MCF 10A (cell line): ENCODE measurements around the gene FSTL3. TPM values are rescaled to one million over a fixed set of nuclear protein-coding genes. Genes with fewer than 3 reads are reported as not detected.

Source experiments
- BruUV-seq: library from RNA; stranded (reverse); fragments of 400-500 nt; replicated peaks from 2 replicates; lab custom pipeline; 2021; lab: Mats Ljungman, UMichigan
- CTCF ChIA-PET: fragments of 300-600 bp; sonication (Branson Sonifier 250); formaldehyde crosslinking; extraction: SDS; loops from one replicate; lab custom pipeline; 2021; ENCODE audit warnings: antibody characterized with exemption, inconsistent platforms; lab: Yijun Ruan, JAX
- POLR2A ChIA-PET: fragments of 300-600, 350-650 bp; sonication (Branson Sonifier 250); formaldehyde crosslinking; extraction: SDS; loops from one replicate; lab custom pipeline; 2020; ENCODE audit warnings: antibody characterized with exemption, inconsistent platforms; lab: Yijun Ruan, JAX
- DNase-seq: peaks from one replicate; pipeline ENCODE4 v3.0.0-alpha.2; 2018; ENCODE audit not compliant: unreplicated experiment
- H3K27ac Mint-ChIP-seq: one replicate; pipeline ENCODE4 v1.8.0; 2022; ENCODE audit warnings: mild to moderate bottlenecking, low read depth, mixed read lengths; ENCODE audit not compliant: unreplicated experiment
- H3K27me3 Mint-ChIP-seq: one replicate; pipeline ENCODE4 v1.8.0; 2022; ENCODE audit warnings: mixed read lengths; ENCODE audit not compliant: insufficient read depth, unreplicated experiment
- H3K36me3 Mint-ChIP-seq: one replicate; pipeline ENCODE4 v1.8.0; 2022; ENCODE audit warnings: mild to moderate bottlenecking, moderate library complexity, mixed read lengths; ENCODE audit not compliant: insufficient read depth, unreplicated experiment
- H3K4me1 Mint-ChIP-seq: one replicate; pipeline ENCODE4 v1.8.0; 2022; ENCODE audit warnings: mixed read lengths; ENCODE audit not compliant: insufficient read depth, unreplicated experiment
- H3K4me3 Mint-ChIP-seq: one replicate; pipeline ENCODE4 v1.8.0; 2022; ENCODE audit warnings: mild to moderate bottlenecking, moderate library complexity, mixed read lengths; ENCODE audit not compliant: unreplicated experiment
- H3K9me3 Mint-ChIP-seq: one replicate; pipeline ENCODE4 v1.8.0; 2022; ENCODE audit warnings: mixed read lengths; ENCODE audit not compliant: unreplicated experiment
- intact Hi-C: fragments of 100-400 bp; cut with micrococcal nuclease; formaldehyde crosslinking; loops from 2 replicates; pipeline ENCODE4 v1.14.1; 2022
- total RNA-seq: library from RNA; stranded (reverse); gene quantifications from 2 replicates; pipeline ENCODE4 v1.2.3, GENCODE V29; 2022
- TF ChIP-seq, protein P1 (sequence below): fragments of 200-600 bp; IDR thresholded peaks from one replicate; pipeline ENCODE4 v1.8.0; 2022; ENCODE audit warnings: antibody characterized with exemption, mild to moderate bottlenecking; ENCODE audit not compliant: unreplicated experiment

The FSTL3 gene
- total RNA-seq, 1 experiment from 2014 or later, result 183 TPM

DNA sequence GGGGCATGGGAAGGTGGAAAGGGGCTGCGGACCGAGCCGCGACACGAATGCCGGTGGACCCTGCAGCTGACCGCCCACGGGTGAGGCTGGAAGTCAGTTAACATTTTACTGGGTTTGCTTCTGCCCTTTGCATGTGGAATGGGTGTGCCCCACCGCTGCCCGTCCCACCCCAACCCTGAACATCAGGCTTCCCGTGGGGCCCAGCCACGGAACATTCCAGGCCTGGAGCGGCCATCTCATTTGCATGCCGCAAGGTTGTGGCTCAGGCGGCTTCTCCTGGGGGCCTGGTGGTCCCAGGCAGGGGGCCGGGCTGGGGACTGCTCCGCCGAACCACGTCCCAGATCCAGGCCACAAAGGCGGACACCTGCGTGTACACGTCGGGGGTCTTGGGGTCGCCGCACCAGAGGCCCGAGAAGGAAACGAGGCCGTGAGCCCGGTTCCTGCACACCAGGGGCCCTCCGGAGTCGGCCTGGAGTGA lies 9.3 kb downstream of the FSTL3 start:
- POLR2A ChIA-PET, result interaction anchor here (0.6 kb wide), 1 partner anchor 14 kb away, joined by 3 read pairs; no protein-coding TSS in a partner anchor
- CTCF ChIA-PET, result interaction anchor here (0.6 to 1.3 kb wide), 4 partner anchors 22 to 236 kb away, joined by 3 to 4 read pairs (median 3); no protein-coding TSS in a partner anchor
- no peak for DNase-seq
- no peaks in the 10 kb centered on the region for H3K9me3 Mint-ChIP-seq
- BruUV-seq, result no TSS peak
- peaks cover 58% of the 10 kb centered on the region for H3K36me3 Mint-ChIP-seq
- TF ChIP-seq, protein P1, sequence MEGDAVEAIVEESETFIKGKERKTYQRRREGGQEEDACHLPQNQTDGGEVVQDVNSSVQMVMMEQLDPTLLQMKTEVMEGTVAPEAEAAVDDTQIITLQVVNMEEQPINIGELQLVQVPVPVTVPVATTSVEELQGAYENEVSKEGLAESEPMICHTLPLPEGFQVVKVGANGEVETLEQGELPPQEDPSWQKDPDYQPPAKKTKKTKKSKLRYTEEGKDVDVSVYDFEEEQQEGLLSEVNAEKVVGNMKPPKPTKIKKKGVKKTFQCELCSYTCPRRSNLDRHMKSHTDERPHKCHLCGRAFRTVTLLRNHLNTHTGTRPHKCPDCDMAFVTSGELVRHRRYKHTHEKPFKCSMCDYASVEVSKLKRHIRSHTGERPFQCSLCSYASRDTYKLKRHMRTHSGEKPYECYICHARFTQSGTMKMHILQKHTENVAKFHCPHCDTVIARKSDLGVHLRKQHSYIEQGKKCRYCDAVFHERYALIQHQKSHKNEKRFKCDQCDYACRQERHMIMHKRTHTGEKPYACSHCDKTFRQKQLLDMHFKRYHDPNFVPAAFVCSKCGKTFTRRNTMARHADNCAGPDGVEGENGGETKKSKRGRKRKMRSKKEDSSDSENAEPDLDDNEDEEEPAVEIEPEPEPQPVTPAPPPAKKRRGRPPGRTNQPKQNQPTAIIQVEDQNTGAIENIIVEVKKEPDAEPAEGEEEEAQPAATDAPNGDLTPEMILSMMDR, result no peak
- H3K4me1 Mint-ChIP-seq, result peaks cover 7% of the 10 kb centered on the region
- H3K27ac Mint-ChIP-seq, result no peak overlapping the region
- no peaks in the 10 kb centered on the region for H3K27me3 Mint-ChIP-seq
- H3K4me3 Mint-ChIP-seq, result no peak overlapping the region
- intact Hi-C loops, result no loop called here

DNA sequence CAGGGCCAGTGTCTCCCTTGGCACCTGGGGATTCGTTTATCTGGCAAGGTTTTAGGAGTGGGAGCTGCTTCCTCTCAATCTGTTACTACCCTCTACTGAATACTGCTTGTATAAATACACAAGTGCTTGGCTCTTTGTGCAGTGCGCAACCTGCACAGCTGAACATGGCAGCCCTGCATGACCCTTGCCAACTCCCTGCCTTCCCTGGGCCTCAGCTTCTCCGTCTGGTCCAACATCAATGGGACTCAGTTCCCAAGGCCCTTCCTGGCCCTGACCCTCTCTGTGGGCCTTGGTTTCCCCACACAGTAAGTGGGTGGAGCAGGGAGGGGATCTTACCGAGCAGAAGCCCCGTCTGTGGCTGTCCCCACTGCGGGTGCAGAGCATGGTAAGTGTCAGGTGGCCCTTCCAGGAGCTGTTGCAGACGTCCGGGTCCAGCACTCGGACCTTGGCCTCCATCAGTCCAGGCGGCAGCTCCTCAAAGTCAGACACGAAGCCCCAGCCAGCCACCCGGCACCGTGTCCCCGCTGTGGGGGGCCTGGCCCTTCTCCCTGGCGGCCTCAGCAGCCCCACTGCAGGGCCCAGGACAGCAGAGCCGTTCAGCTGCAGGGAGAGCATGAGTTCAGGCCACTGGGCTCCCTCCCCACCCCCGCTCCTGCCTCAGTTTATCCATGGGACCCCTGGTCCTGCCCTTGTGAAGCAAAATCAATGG lies 10.6 kb downstream of the FSTL3 start:
- peaks cover 48% of the 10 kb centered on the region for H3K36me3 Mint-ChIP-seq

DNA sequence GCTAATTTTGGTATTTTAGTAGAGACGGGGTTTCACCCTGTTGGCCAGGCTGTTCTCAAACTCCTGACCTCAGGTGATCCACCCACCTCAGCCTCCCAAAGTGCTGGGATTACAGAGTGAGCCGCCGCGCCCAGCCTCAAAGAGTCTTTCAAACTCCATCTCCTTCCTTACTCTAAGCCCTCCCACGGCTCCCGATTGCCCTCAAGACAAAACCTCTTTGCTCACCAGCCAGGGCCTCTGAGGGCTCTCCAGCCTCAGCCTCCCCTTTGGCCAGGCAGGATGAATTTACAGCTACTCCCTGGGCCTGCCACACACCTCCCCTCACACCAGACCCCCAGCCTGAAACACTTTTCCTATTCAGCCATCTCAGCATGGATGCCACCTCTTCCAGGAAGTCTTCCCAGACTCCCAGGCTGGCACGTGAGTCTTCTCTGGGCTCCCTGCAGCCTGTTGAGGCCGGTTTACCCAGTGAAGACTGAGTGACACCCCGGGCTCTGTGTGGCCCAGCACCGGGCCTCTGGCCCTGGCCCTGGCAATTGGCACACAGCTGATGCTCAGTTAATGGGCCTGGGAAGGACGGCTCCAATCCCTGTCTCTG lies 11.5 kb downstream of the FSTL3 start:
- ChIA-PET POLR2A (interaction anchor here (1.4 kb wide), 1 partner anchor 11 kb away, joined by 3 read pairs; the partner anchor contains the start of gene FSTL3), CTCF (interaction anchor here (0.7 kb wide), 2 partner anchors 10 to 105 kb away, joined by 3 read pairs; no protein-coding TSS in a partner anchor)
- no peak for DNase-seq
- Mint-ChIP-seq H3K4me3 (no peak overlapping the region), H3K4me1 (peaks cover 7% of the 10 kb centered on the region), H3K27me3 (no peaks in the 10 kb centered on the region), H3K27ac (no peak overlapping the region), H3K9me3 (no peaks in the 10 kb centered on the region), H3K36me3 (peaks cover 39% of the 10 kb centered on the region)
- BruUV-seq, result no TSS peak
- TF ChIP-seq, protein P1, result no peak
- intact Hi-C loops, result no loop called here

More for the DNA sequence above, 10.6 kb downstream of the FSTL3 start:
- Mint-ChIP-seq H3K27me3 (no peaks in the 10 kb centered on the region), H3K4me3 (no peak overlapping the region), H3K4me1 (peaks cover 7% of the 10 kb centered on the region), H3K27ac (no peak overlapping the region), H3K9me3 (no peaks in the 10 kb centered on the region)
- no peak for DNase-seq
- intact Hi-C loops, result no loop called here
- TF ChIP-seq, protein P1, result no peak
- BruUV-seq, result no TSS peak
- ChIA-PET POLR2A (interaction anchor here (0.7 kb wide), 1 partner anchor 723 kb away, joined by 3 read pairs; no protein-coding TSS in a partner anchor), CTCF (interaction anchor here (0.6 to 1.3 kb wide), 3 partner anchors 9 to 31 kb away, joined by 3 to 4 read pairs (median 4); no protein-coding TSS in a partner anchor)

DNA sequence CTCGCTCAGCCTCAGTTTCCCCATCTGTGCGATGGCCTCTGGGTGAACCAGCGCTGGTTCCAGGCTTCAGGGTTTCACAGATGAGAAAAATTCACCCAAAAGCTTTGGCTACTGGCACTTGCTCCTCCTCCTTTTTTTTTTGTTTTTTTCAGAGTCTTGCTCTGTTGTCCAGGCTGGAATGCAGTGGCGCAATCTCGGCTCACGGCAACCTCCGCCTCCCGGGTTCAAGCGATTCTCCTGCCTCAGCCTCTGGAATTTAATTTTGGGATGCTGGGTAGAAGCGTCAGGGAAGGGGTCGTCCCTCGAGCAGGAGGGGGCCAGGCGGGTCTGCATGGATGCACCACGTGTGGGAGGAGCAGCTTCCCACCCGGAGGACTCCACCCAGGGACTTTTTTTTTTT lies 12.0 kb downstream of the FSTL3 start:
- H3K27me3 Mint-ChIP-seq, result no peaks in the 10 kb centered on the region
- TF ChIP-seq, protein P1, result no peak
- peaks cover 34% of the 10 kb centered on the region for H3K36me3 Mint-ChIP-seq
- POLR2A ChIA-PET, result interaction anchor here (1.4 kb wide), 1 partner anchor 12 kb away, joined by 3 read pairs; the partner anchor contains the start of gene FSTL3
- peaks cover 7% of the 10 kb centered on the region for H3K4me1 Mint-ChIP-seq
- CTCF ChIA-PET, result interaction anchor here (0.7 to 0.8 kb wide), 2 partner anchors 46 to 104 kb away, joined by 3 read pairs; no protein-coding TSS in a partner anchor
- no peaks in the 10 kb centered on the region for H3K9me3 Mint-ChIP-seq
- no TSS peak for BruUV-seq
- H3K27ac Mint-ChIP-seq, result no peak overlapping the region
- DNase-seq, result no peak
- no peak overlapping the region for H3K4me3 Mint-ChIP-seq
- intact Hi-C loops, result no loop called here
